Right renal cortex interstitium (tissue), 3 donors: ENCODE results near the gene GNRHR. TPM values are rescaled to one million over a fixed set of nuclear protein-coding genes. Genes with fewer than 3 reads are reported as not detected.

ENCODE experiments used
- DNase-seq, 3 donors: peaks; one replicate each; pipeline ENCODE4 v3.0.0-alpha.2; 2013; ENCODE audit warnings: low read depth in 3 of 3, low spot score in 2 of 3
- polyA plus RNA-seq, 3 donors: library from polyadenylated mRNA; unstranded; fragments of 120-200 nt; gene quantifications; one replicate each; pipeline ENCODE4 v1.2.1, GENCODE V29; 2013; ENCODE audit not compliant: insufficient read length in 3 of 3

GNRHR gene
- polyA plus RNA-seq, 3 donors, result 0.35 to 0.46 (median 0.36) TPM

DNA sequence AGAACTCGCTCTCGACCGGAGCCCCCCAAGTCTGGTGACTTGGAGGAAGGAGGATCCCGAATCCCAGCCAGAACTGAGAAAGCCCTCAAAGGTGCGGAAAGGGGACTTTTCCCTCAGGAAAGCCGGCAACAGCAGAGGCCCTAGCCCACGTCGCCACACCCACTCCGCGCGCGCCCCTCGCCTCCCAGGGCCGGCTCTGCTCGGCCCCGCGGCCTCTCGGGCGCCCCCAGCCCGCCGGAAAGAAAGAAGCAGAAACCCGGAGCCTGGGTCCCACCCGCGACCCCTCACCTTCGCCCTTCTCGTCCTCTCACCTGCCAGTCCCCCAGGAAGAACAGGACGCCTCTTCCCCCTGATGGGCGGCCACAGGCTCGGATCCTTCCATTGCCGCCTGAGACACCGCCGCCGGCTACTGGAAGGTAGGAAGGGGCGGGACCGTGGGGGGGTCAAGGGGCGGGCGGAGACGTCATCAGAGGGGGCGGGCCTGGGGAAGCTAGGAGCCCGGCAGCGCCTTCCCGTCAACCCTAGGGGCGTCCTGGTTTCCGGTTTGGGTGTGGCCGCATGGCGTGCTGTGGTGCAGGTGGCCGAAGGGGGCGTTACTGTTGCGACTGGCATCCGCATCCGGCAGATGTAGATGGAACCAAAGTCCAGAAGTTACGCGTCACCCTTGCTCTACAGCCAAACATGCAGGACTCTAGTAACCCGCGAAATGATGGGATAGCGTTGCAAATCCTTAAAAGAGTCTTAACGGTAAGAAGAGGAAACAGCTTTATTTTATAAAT lies 53.3 kb downstream of the GNRHR start, which contains the start of gene UBA6:
Gene UBA6, minus strand, starts transcription at position 418 of the 779 bp plus-strand sequence. Its CDS starts 36 bp downstream, at position 382.
- peak; percentile 76 to 91 (median 87) for DNase-seq

GRCh38 chr4:67700116-67700737 lies 54.0 kb downstream of the GNRHR start:
- peak in 1 of 3 donors; percentile 15 for DNase-seq

DNA sequence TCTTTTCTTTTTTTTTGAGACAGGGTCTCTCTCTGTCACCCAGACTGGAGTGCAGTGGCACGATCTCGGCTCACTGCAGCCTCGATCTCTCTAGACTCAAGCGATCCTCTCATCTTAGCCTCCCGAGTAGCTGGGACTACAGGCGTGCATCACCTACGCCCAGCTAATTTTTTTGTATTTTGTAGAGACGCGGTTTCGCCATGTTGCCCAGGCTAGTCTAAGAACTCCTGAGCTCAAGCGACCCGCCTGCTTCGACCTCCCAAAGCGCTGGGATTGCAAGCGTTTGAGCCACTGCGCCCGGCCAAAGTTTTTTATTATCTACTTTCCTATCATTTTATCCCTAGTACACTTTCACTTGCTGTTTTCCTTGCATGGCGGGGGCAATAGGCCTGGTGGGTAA lies 54.6 kb downstream of the GNRHR start:
- no peak for DNase-seq

- no peak for DNase-seq
Observed at GRCh38 chr4:67697860-67698687, 56.1 kb downstream of the GNRHR start.

DNA sequence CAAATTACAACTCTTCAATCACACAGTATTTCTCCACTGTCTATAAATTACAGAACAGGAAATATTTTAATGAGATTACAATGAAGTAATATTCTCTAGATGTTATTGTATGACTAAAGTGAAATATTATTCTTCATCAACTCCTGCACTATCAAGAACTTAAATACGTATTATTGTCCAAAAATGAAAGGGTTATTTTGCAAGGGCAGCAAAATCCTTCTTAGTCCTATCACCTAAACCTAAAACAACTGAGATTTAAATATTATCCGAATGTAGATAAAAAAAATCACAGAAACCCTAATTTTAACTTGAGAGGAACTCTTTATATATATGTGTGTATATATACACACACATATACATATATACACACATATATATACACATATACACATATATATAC lies 58.1 kb downstream of the GNRHR start:
- DNase-seq, result no peak

DNA sequence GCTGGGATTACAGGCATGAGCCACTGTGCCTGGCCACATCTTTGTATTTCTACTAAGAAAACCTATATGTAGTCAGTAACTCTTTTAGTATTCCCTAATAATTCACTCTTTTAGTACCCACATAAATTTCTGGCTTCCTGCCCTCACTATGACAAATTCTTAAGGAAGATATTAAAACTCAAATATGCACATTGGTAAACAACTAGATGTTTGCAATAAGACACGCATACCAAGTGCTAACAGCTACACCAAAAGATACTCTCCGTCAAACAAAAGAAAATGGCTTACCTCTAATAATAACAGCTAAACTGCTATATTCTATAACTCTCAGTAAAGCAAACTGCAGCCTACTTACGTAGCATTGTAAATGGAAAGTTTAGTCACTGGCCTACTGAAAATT lies 59.5 kb downstream of the GNRHR start:
- no peak for DNase-seq

GRCh38 chr4:67691328-67691727 lies 62.9 kb downstream of the GNRHR start:
- no peak for DNase-seq

Other genes starting within 250 kb of the GNRHR start
- gene CENPC, start 208.9 kb downstream of the GNRHR start, polyA plus RNA-seq, result 10 to 100 TPM; 26.2 to 28.9 (median 28.1) TPM
- gene STAP1, start 195.7 kb downstream of the GNRHR start, polyA plus RNA-seq, result under 1 TPM; 0.23 to 0.37 (median 0.24) TPM
- gene UBA6, start 53.2 kb downstream of the GNRHR start, polyA plus RNA-seq, result 10 to 100 TPM; 58.1 to 65.1 (median 63.0) TPM
- gene TMPRSS11D, start 129.6 kb upstream of the GNRHR start, polyA plus RNA-seq, result under 1 TPM in 2 of 3 donors, not detected in 1; 0.07 to 0.08 TPM
- gene TMPRSS11A, start 209.1 kb upstream of the GNRHR start, polyA plus RNA-seq, result not detected